Fibroblast of the aortic adventitia (primary cell): Measurements from ENCODE around the gene GPR143. TPM values are rescaled to one million over a fixed set of nuclear protein-coding genes. Genes with fewer than 3 reads are reported as not detected.

ENCODE experiments used
- DNase-seq: peaks from one replicate; pipeline ENCODE4 v3.0.0-alpha.2; 2010; ENCODE audit warnings: low read depth
- H3K4me3 ChIP-seq: 2 replicates; pipeline ENCODE4 v1.5.1; 2011; ENCODE audit warnings: low read depth, mild to moderate bottlenecking, control low read depth, low read length, moderate library complexity
- CTCF ChIP-seq: IDR thresholded peaks from 2 replicates; pipeline ENCODE4 v1.5.1; 2011; ENCODE audit warnings: mild to moderate bottlenecking, low read length, control low read depth, inconsistent platforms; ENCODE audit not compliant: insufficient read depth
- total RNA-seq: library from RNA; depleted of rRNA; stranded (reverse); fragments of >200 nt; gene quantifications from 2 replicates; pipeline ENCODE4 v1.2.3, GENCODE V29; 2012; ENCODE audit warnings: low replicate concordance

The GPR143 gene
- total RNA-seq, 1 donor, result not detected

GRCh38 chrX:9687899-9688298 is 77.7 kb downstream of the GPR143 start:
- no peak overlapping the region for H3K4me3 ChIP-seq
- no peak for DNase-seq
- TF ChIP-seq CTCF, result no peak

- DNase-seq, result no peak
- no peak for TF ChIP-seq CTCF
- H3K4me3 ChIP-seq, result no peak overlapping the region
These were observed 82.3 kb downstream of the GPR143 start for GRCh38 chrX:9683350-9683749.

GRCh38 chrX:9682861-9683260 is 82.8 kb downstream of the GPR143 start:
- TF ChIP-seq CTCF, result no peak
- DNase-seq, result no peak
- H3K4me3 ChIP-seq, result no peak overlapping the region

- peak; percentile 42 for DNase-seq
- TF ChIP-seq CTCF, result peak; percentile 24
- H3K4me3 ChIP-seq, result no peak overlapping the region
These were observed 83.2 kb downstream of the GPR143 start for GRCh38 chrX:9682456-9682855.

- no peak overlapping the region for H3K4me3 ChIP-seq
- TF ChIP-seq CTCF, result no peak
- peak; percentile 11 for DNase-seq
These were observed 84.2 kb downstream of the GPR143 start for GRCh38 chrX:9681422-9681821.

GRCh38 chrX:9681011-9681410 is 84.6 kb downstream of the GPR143 start:
- TF ChIP-seq CTCF, result no peak
- no peak for DNase-seq
- no peak overlapping the region for H3K4me3 ChIP-seq

GRCh38 chrX:9678215-9678965 is 87.3 kb downstream of the GPR143 start:
- no peak for TF ChIP-seq CTCF
- DNase-seq, result no peak
- no peak overlapping the region for H3K4me3 ChIP-seq
